Thymus (tissue), 11 donors: Measurements from ENCODE around the gene TEX19. TPM values are rescaled to one million over a fixed set of nuclear protein-coding genes. Genes with fewer than 3 reads are reported as not detected.
"Not testable (repeated sequence)": the region's sequence is repeated elsewhere in the genome, so short reads cannot be mapped to it uniquely, and the experiment has no call there.

Experiments
- DNase-seq, 9 donors: peaks; one replicate each; pipeline ENCODE4 v3.0.0-alpha.2; 2013; ENCODE audit warnings: low spot score in 9 of 9, low read depth in 6 of 9, missing footprints in 1 of 9
- H3K27ac ChIP-seq, 2 donors: one replicate each; pipeline ENCODE4 v1.5.1; 2013; ENCODE audit warnings: control low read depth in 1 of 2, low read depth in 1 of 2, low read length in 1 of 2, mild to moderate bottlenecking in 1 of 2, moderate library complexity in 1 of 2
- H3K27me3 ChIP-seq, 2 donors: one replicate each; pipeline ENCODE4 v1.5.1; 2013; ENCODE audit warnings: low read length in 1 of 2; ENCODE audit not compliant: control insufficient read depth in 2 of 2, insufficient read depth in 1 of 2
- H3K36me3 ChIP-seq, 2 donors: one replicate each; pipeline ENCODE4 v1.5.1; 2013; ENCODE audit warnings: low read length in 1 of 2, mild to moderate bottlenecking in 1 of 2, moderate library complexity in 1 of 2; ENCODE audit not compliant: control insufficient read depth in 2 of 2, insufficient read depth in 2 of 2
- H3K4me1 ChIP-seq, 2 donors: one replicate each; pipeline ENCODE4 v1.5.1; 2013; ENCODE audit warnings: low read length in 2 of 2; ENCODE audit not compliant: control insufficient read depth in 2 of 2, insufficient read depth in 2 of 2
- H3K4me3 ChIP-seq, 2 donors: one replicate each; pipeline ENCODE4 v1.5.1; 2013; ENCODE audit warnings: low read length in 2 of 2, control low read depth in 1 of 2, mild to moderate bottlenecking in 1 of 2
- H3K9me3 ChIP-seq, 2 donors: one replicate each; pipeline ENCODE4 v1.5.1; 2013; ENCODE audit warnings: low read length in 1 of 2, mild to moderate bottlenecking in 1 of 2; ENCODE audit not compliant: control insufficient read depth in 2 of 2, insufficient read depth in 1 of 2
- WGBS: extraction: QIAGEN DNeasy Blood & Tissue Kit; methylation state at CpG from one replicate; pipeline ENCODE4 v1.1.7; 2013; 5-methylcytosine and 5-hydroxymethylcytosine counted together
- polyA plus RNA-seq: library from polyadenylated mRNA; stranded (reverse); fragments of 200-250 nt; gene quantifications from one replicate; pipeline ENCODE4 v1.2.3, GENCODE V29; 2013
- total RNA-seq: library from RNA; stranded (reverse); fragments of 120-200 nt; gene quantifications from one replicate; pipeline ENCODE4 v1.2.4, GENCODE V29; 2013
- donor health status: healthy.

TEX19 gene
- total and polyA plus RNA-seq, 2 donors, result 0.02 to 0.57 TPM

- peaks cover 0 to 5% of the 10 kb centered on the region in 2 donors for H3K9me3 ChIP-seq
- DNase-seq, result no peak
- no peak overlapping the region for H3K4me3 ChIP-seq
- 61% methylated on average over 21 of the region's 21 CpGs for WGBS
- no peaks in the 10 kb centered on the region for H3K36me3 ChIP-seq
- H3K27me3 ChIP-seq, result peaks cover 2 to 25% of the 10 kb centered on the region in 2 donors
- H3K4me1 ChIP-seq, result peaks cover 0 to 42% of the 10 kb centered on the region in 2 donors
- H3K27ac ChIP-seq, result no peak overlapping the region
These were observed 7.8 kb upstream of the TEX19 start for GRCh38 chr17:82351254-82351712.

- Histone ChIP-seq H3K4me3 (no peak overlapping the region), H3K4me1 (peaks cover 0 to 42% of the 10 kb centered on the region in 2 donors), H3K27me3 (peaks cover 2 to 21% of the 10 kb centered on the region in 2 donors), H3K27ac (no peak overlapping the region), H3K9me3 (peaks cover 0 to 5% of the 10 kb centered on the region in 2 donors), H3K36me3 (no peaks in the 10 kb centered on the region)
- DNase-seq, result peak; percentile 62 to 92 (median 81)
- 46% methylated on average over 26 of the region's 26 CpGs for WGBS
These were observed 7.1 kb upstream of the TEX19 start for GRCh38 chr17:82351713-82352488.

GRCh38 chr17:82353484-82353883, 5.6 kb upstream of the TEX19 start:
- Histone ChIP-seq H3K27me3 (peaks cover 2 to 19% of the 10 kb centered on the region in 2 donors), H3K4me3 (no peak overlapping the region), H3K36me3 (no peaks in the 10 kb centered on the region), H3K27ac (no peak overlapping the region), H3K4me1 (peaks cover 0 to 54% of the 10 kb centered on the region in 2 donors), H3K9me3 (peaks cover 0 to 5% of the 10 kb centered on the region in 2 donors)
- WGBS, result 70% methylated on average over 8 of the region's 8 CpGs
- peak in 1 of 9 donors; percentile 43 for DNase-seq

GRCh38 chr17:82354804-82355308, 4.2 kb upstream of the TEX19 start:
- Histone ChIP-seq H3K36me3 (no peaks in the 10 kb centered on the region), H3K27me3 (peaks cover 2 to 22% of the 10 kb centered on the region in 2 donors), H3K9me3 (peaks cover 0 to 11% of the 10 kb centered on the region in 2 donors), H3K4me1 (peaks cover 3 to 62% of the 10 kb centered on the region in 2 donors), H3K27ac (no peak overlapping the region), H3K4me3 (no peak overlapping the region)
- DNase-seq, result no peak
- whole genome bisulfite sequencing, result 92% methylated on average over 7 of the region's 7 CpGs

GRCh38 chr17:82355770-82356427, 3.1 kb upstream of the TEX19 start:
- no peak overlapping the region for H3K4me3 ChIP-seq
- no peaks in the 10 kb centered on the region for H3K36me3 ChIP-seq
- peaks cover 3 to 54% of the 10 kb centered on the region in 2 donors for H3K4me1 ChIP-seq
- no peak overlapping the region for H3K27ac ChIP-seq
- peaks cover 0 to 11% of the 10 kb centered on the region in 2 donors for H3K9me3 ChIP-seq
- peaks cover 2 to 20% of the 10 kb centered on the region in 2 donors for H3K27me3 ChIP-seq
- DNase-seq, result no peak
- 93% methylated on average over 11 of the region's 11 CpGs for WGBS

- Histone ChIP-seq H3K36me3 (no peaks in the 10 kb centered on the region), H3K27me3 (peaks cover 2 to 14% of the 10 kb centered on the region in 2 donors), H3K4me3 (no peak overlapping the region), H3K9me3 (peaks cover 0 to 5% of the 10 kb centered on the region in 2 donors), H3K27ac (no peak overlapping the region), H3K4me1 (peaks cover 3 to 45% of the 10 kb centered on the region in 2 donors)
- no peak for DNase-seq
- WGBS, result 86% methylated on average over 20 of the region's 20 CpGs
These were observed 2.1 kb upstream of the TEX19 start for GRCh38 chr17:82356845-82357355.

- Histone ChIP-seq H3K27ac (no peak overlapping the region), H3K4me1 (peaks cover 3 to 42% of the 10 kb centered on the region in 2 donors), H3K27me3 (peaks cover 2 to 15% of the 10 kb centered on the region in 2 donors), H3K9me3 (peaks cover 0 to 5% of the 10 kb centered on the region in 2 donors), H3K4me3 (no peak overlapping the region), H3K36me3 (no peaks in the 10 kb centered on the region)
- no peak for DNase-seq
- 83% methylated on average over 2 of the region's 2 CpGs for WGBS
These were observed 1.7 kb upstream of the TEX19 start for GRCh38 chr17:82357394-82357793.

GRCh38 chr17:82359451-82360074, 516 bp downstream of the TEX19 start:
- DNase-seq, H3K27ac ChIP-seq, H3K36me3 ChIP-seq, H3K9me3 ChIP-seq, H3K4me3 ChIP-seq: not testable (repeated sequence)
- peaks cover 3 to 30% of the 10 kb centered on the region in 2 donors for H3K4me1 ChIP-seq
- peaks cover 0 to 15% of the 10 kb centered on the region in 2 donors for H3K27me3 ChIP-seq
- WGBS, result 65% methylated on average over 1 of the region's 1 CpG
